NCI-H2196 (cell line): ENCODE data around the gene SMC3.
"Not testable (repeated sequence)": the region's sequence is repeated elsewhere in the genome, so short reads cannot be mapped to it uniquely, and the experiment has no call there.

Source experiments
- DNase-seq: peaks from one replicate; lab custom pipeline; 2025; ENCODE audit not compliant: unreplicated experiment; lab: John Stamatoyannopoulos, UW

Gene SMC3

GRCh38 chr10:110620398-110620719 is 52.9 kb downstream of the SMC3 start:
- no peak for DNase-seq

GRCh38 chr10:110623316-110623715 is 55.8 kb downstream of the SMC3 start:
- DNase-seq, result not testable (repeated sequence)

- no peak for DNase-seq
Observed at GRCh38 chr10:110625356-110625894, 57.9 kb downstream of the SMC3 start.

- DNase-seq, result no peak
Observed at GRCh38 chr10:110625951-110626855, 58.7 kb downstream of the SMC3 start.

GRCh38 chr10:110628161-110628560 is 60.7 kb downstream of the SMC3 start:
- DNase-seq, result no peak

- peak; percentile 73 for DNase-seq
Observed at GRCh38 chr10:110629680-110630191, 62.2 kb downstream of the SMC3 start.

GRCh38 chr10:110631934-110632333 is 64.4 kb downstream of the SMC3 start:
- DNase-seq, result no peak

- no peak for DNase-seq
Observed at GRCh38 chr10:110632591-110633215, 65.2 kb downstream of the SMC3 start.

- peak; percentile 57 for DNase-seq
Observed at GRCh38 chr10:110634527-110635209, 67.2 kb downstream of the SMC3 start.

GRCh38 chr10:110636572-110636931 is 69.1 kb downstream of the SMC3 start:
- DNase-seq, result no peak

- no peak for DNase-seq
Observed at GRCh38 chr10:110636932-110637557, 69.5 kb downstream of the SMC3 start.

GRCh38 chr10:110637558-110638053 is 70.1 kb downstream of the SMC3 start:
- no peak for DNase-seq

- DNase-seq, result no peak
Observed at GRCh38 chr10:110638319-110638718, 70.8 kb downstream of the SMC3 start.

GRCh38 chr10:110639046-110639445 is 71.6 kb downstream of the SMC3 start:
- DNase-seq, result not testable (repeated sequence)

GRCh38 chr10:110639858-110640257 is 72.4 kb downstream of the SMC3 start:
- not testable (repeated sequence) for DNase-seq

GRCh38 chr10:110641256-110641655 is 73.8 kb downstream of the SMC3 start:
- peak; percentile 25 for DNase-seq

- DNase-seq, result no peak
Observed at GRCh38 chr10:110642204-110643034, 74.9 kb downstream of the SMC3 start.

GRCh38 chr10:110643035-110643652 is 75.6 kb downstream of the SMC3 start:
- no peak for DNase-seq
